HG03575 (cell line): Measurements from ENCODE around the gene CBLN1.

Experiments used
- ATAC-seq: cut with Tn5 transposase; IDR thresholded peaks from one replicate; pipeline ENCODE4 v1.9.1; 2021; ENCODE audit not compliant: unreplicated experiment, insufficient number of reproducible peaks, low FRiP score; ENCODE audit errors: extremely low read depth

CBLN1 gene

GRCh38 chr16:49278944-49279725, 2.5 kb downstream of the CBLN1 start:
- ATAC-seq = no peak

- ATAC-seq = no peak
Measured at GRCh38 chr16:49278567-49278827, 3.1 kb downstream of the CBLN1 start.

- no peak for ATAC-seq
Measured at GRCh38 chr16:49277766-49278566, 3.7 kb downstream of the CBLN1 start.

GRCh38 chr16:49277386-49277742, 4.3 kb downstream of the CBLN1 start:
- no peak for ATAC-seq

- no peak for ATAC-seq
Measured at GRCh38 chr16:49276646-49277385, 4.8 kb downstream of the CBLN1 start.

- ATAC-seq = no peak
Measured at GRCh38 chr16:49275870-49276269, 5.8 kb downstream of the CBLN1 start.

- ATAC-seq = no peak
Measured at GRCh38 chr16:49275050-49275730, 6.4 kb downstream of the CBLN1 start.

GRCh38 chr16:49274591-49274990, 7.0 kb downstream of the CBLN1 start:
- no peak for ATAC-seq

GRCh38 chr16:49273771-49274170, 7.9 kb downstream of the CBLN1 start:
- no peak for ATAC-seq

GRCh38 chr16:49271363-49271762, 10.3 kb downstream of the CBLN1 start:
- no peak for ATAC-seq

GRCh38 chr16:49269201-49269600, 12.4 kb downstream of the CBLN1 start:
- no peak for ATAC-seq

- ATAC-seq = no peak
Measured at GRCh38 chr16:49268667-49269066, 13.0 kb downstream of the CBLN1 start.

GRCh38 chr16:49262501-49262900, 19.1 kb downstream of the CBLN1 start:
- ATAC-seq = no peak

- ATAC-seq = no peak
Measured at GRCh38 chr16:49261930-49262329, 19.7 kb downstream of the CBLN1 start.

GRCh38 chr16:49260956-49261530, 20.6 kb downstream of the CBLN1 start:
- no peak for ATAC-seq

GRCh38 chr16:49260253-49260652, 21.4 kb downstream of the CBLN1 start:
- no peak for ATAC-seq

- no peak for ATAC-seq
Measured at GRCh38 chr16:49259330-49259729, 22.3 kb downstream of the CBLN1 start.

- no peak for ATAC-seq
Measured at GRCh38 chr16:49250689-49251088, 30.9 kb downstream of the CBLN1 start.

GRCh38 chr16:49248227-49248626, 33.4 kb downstream of the CBLN1 start:
- no peak for ATAC-seq
